HFF-Myc (cell line): ENCODE measurements around the gene FBLN2.

Source experiments
- DNase-seq: peaks from one replicate; pipeline ENCODE4 v3.0.0-alpha.2; 2011; ENCODE audit warnings: low read depth; ENCODE audit errors: extremely low read depth
- H3K4me3 ChIP-seq: replicated peaks from 2 replicates; pipeline ENCODE4 v1.5.1; 2011; ENCODE audit warnings: low read depth, mild to moderate bottlenecking, control low read depth, low read length
- CTCF ChIP-seq: IDR thresholded peaks from 2 replicates; pipeline ENCODE4 v1.5.1; 2012; ENCODE audit warnings: mild to moderate bottlenecking, low read depth, low read length, control low read depth; ENCODE audit errors: missing control alignments

The FBLN2 gene

GRCh38 chr3:13662238-13662847, 113.4 kb downstream of the FBLN2 start:
- H3K4me3 ChIP-seq = no peak overlapping the region
- TF ChIP-seq CTCF = no peak
- no peak for DNase-seq

- no peak overlapping the region for H3K4me3 ChIP-seq
- no peak for TF ChIP-seq CTCF
- no peak for DNase-seq
Observed at GRCh38 chr3:13663781-13664535, 115.0 kb downstream of the FBLN2 start.

- TF ChIP-seq CTCF = no peak
- DNase-seq = no peak
- H3K4me3 ChIP-seq = no peak overlapping the region
Observed at GRCh38 chr3:13665582-13666226, 116.8 kb downstream of the FBLN2 start.

GRCh38 chr3:13666227-13666619, 117.3 kb downstream of the FBLN2 start:
- no peak overlapping the region for H3K4me3 ChIP-seq
- DNase-seq = no peak
- TF ChIP-seq CTCF = no peak

GRCh38 chr3:13666781-13667709, 118.1 kb downstream of the FBLN2 start:
- no peak overlapping the region for H3K4me3 ChIP-seq
- no peak for TF ChIP-seq CTCF
- DNase-seq = no peak

- no peak for TF ChIP-seq CTCF
- H3K4me3 ChIP-seq = no peak overlapping the region
- no peak for DNase-seq
Observed at GRCh38 chr3:13668136-13668535, 119.2 kb downstream of the FBLN2 start.
